ENCODE results near the gene CARS1.
"Not testable (repeated sequence)": the region's sequence is repeated elsewhere in the genome, so short reads cannot be mapped to it uniquely, and the experiment has no call there.

Gene CARS1

DNA sequence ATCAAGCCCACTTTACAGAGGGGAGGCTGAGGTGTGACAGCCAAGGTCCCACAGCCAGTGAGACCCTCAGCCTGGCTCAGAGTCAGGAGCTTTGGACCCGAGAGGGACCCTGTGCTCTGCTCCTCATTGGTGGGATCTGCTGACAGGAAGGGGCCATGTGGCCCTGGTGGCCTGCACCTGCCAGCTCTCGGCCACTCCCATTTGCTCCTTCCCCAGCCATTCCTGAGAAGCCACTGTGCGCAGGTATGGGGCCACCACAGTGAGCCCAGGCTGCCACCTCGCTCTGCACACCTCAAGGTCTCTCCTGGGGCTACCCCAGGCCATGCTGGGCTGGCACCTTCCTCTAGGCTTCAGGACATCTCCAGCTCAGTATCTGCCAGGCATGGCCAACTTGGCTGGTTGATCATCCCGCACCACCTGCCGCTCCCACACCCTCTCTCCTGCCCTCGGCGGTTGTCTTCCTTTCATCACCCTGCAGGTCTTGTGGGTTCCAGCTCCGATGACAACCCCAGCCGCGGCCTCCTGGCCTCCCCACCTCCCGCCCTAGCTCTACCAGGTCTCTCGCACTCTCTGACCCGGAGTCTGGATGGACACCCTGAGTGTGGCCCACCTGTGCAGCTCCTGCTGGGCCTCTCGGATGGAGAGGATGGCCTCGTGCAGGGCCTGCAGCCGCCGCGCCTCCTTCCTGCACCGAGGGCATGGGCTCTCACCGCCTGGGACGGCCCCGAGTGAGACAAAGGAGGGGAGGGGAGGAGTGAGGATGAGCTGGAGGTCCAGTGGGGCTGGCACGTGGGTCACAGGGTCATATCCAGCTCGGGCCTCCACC is 32.2 kb upstream of the CARS1 start:
- no peak for DNase-seq

- DNase-seq = peak; percentile 35
Observed at GRCh38 chr11:3088806-3089205, 31.6 kb upstream of the CARS1 start.

GRCh38 chr11:3087821-3088800 is 30.9 kb upstream of the CARS1 start:
- DNase-seq = no peak

GRCh38 chr11:3087373-3087772 is 30.1 kb upstream of the CARS1 start:
- no peak for DNase-seq

- DNase-seq = no peak
Observed at GRCh38 chr11:3086671-3087150, 29.5 kb upstream of the CARS1 start.

DNA sequence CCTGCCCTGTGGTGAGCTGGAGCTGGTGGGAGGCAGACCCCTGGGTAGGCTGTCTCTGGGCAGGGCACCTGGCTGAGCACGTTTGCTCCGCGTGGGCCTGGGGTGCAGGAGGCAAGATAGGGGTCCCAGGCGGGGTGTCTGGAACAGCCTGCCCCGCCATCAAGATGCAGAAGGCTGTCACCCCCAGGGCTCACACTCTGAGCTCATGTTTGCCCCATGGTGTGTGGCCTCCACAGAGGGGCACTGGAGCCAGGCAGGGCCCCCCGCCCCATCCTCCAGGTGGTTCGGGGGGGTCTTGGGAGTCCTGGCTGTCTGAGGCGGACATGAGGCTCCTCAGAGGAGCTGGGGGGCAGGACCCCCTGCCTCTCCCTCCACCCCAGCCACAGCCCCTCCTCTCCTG is 28.9 kb upstream of the CARS1 start:
- DNase-seq = no peak

GRCh38 chr11:3085052-3085451 is 27.8 kb upstream of the CARS1 start:
- DNase-seq = no peak

DNA sequence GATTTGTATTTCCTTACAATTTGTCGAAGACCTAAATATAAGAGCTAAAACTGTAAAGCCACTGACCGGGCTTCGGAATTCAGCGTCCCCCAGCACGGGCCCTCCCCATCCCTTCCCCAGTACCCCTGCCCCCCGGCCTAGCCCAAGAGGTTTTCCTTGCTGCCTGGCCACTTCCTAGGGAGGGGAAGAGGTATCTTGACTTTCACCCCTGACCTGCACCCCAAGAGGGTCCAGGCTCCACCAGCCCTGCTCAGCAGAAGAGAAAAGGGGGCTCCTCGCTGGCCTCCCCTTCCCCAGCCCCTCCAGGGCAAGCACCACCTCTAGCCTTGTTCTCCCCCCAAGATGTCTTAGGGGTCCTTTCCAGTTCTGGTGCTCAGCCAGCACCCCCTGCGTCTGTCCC is 26.1 kb upstream of the CARS1 start:
- no peak for DNase-seq

DNA sequence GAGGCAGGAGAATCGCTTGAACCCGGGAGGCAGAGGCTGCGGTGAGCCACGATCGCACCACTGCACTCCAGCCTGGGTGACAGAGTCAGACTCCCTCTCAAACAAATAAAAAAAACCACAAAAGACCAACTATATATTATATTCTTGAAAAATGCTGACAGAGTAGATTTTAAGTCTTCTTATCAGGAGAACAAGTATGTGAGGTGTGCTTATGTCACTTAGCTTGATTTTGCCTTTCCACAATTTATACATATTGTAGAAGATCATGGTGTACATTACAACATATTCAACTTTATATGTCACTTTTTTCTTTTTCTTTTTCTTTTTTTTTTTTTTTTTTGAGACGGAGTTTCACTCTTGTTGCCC is 24.1 kb upstream of the CARS1 start:
- no peak for DNase-seq

GRCh38 chr11:3080733-3081385 is 23.6 kb upstream of the CARS1 start:
- DNase-seq = no peak

DNA sequence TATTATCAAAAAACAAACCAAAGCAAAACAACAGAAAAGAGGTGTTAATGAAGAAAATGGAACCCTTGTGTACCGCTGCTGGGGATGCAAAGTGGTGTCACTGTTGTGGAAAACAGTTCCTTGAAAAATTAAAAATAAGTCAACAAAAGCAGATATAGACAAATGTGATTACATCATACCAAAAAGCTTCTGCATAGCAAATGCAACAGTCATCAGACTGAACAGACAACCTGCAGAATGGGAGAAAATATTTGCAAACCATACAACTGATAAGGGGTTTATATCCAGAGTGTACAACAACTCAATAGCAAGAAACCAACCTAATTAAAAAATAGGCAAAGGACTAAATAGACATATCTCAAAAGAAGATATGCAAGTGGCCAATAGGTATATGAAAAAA is 22.9 kb upstream of the CARS1 start:
- DNase-seq = no peak

DNA sequence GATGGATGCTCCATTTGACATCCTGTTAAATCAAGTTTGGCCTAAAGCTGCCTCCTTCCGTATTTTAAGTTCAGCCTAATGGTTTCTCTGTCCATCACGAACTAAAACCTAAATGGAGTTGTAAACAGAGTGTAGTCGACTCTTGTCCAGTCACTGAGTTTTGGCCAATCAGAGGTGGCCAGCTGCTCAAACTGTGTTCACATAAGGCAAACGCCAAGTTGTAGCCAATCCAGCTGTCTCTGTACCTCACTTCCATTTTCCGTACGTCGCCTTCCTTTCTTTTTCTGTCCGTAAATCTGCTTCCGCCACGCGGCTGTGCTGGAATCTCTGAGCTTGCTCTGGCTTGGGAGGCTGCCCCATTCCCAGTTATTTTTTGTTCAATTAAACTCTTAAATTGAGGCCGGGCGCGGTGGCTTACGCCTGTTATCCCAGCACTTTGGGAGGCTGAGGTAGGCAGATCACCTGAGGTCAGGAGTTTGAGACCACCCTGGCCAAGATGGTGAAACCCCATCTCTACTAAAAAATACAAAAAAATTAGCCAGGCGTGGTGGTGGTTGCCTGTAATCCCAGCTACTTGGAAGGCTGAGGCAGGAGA is 20.7 kb upstream of the CARS1 start:
- no peak for DNase-seq

GRCh38 chr11:3077189-3077836 is 20.1 kb upstream of the CARS1 start:
- DNase-seq = no peak

- DNase-seq = peak; percentile 86
Observed at GRCh38 chr11:3074912-3075589, 17.8 kb upstream of the CARS1 start.

- no peak for DNase-seq
Observed at GRCh38 chr11:3073029-3073435, 15.8 kb upstream of the CARS1 start.

GRCh38 chr11:3069425-3069824 is 12.2 kb upstream of the CARS1 start:
- DNase-seq = no peak

- not testable (repeated sequence) for DNase-seq
Observed at GRCh38 chr11:3066308-3066707, 9.1 kb upstream of the CARS1 start.

DNA sequence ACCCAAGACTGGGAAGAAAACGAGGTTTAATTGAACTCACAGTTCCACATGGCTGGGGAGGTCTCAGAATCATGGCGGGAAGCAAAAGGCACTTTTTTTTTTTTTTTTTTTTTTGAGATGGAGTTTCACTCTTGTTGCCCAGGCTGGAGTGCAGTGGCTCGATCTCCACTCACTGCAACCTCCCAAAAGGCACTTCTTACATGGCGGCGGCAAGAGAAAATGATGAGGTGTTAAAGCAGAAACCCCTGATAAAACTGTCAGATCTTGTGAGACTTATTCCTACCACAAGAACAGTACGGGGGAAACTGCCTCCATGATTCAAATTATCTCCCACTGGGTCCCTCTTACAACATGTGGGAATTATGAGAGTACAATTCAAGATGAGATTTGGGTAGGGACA is 7.5 kb upstream of the CARS1 start:
- DNase-seq = not testable (repeated sequence)

GRCh38 chr11:3063876-3064275 is 6.7 kb upstream of the CARS1 start:
- DNase-seq = not testable (repeated sequence)

GRCh38 chr11:3063432-3063831 is 6.2 kb upstream of the CARS1 start:
- DNase-seq = not testable (repeated sequence)

GRCh38 chr11:3060436-3061025 is 3.3 kb upstream of the CARS1 start:
- no peak for DNase-seq
